T-helper 22 cell (primary cell): ENCODE data around the gene BCL2L14.
"Not testable (repeated sequence)": the region's sequence is repeated elsewhere in the genome, so short reads cannot be mapped to it uniquely, and the experiment has no call there.

Source experiments
- DNase-seq: peaks from one replicate; pipeline ENCODE4 v3.0.0-alpha.2; 2020; ENCODE audit warnings: low read depth

BCL2L14 gene

DNA sequence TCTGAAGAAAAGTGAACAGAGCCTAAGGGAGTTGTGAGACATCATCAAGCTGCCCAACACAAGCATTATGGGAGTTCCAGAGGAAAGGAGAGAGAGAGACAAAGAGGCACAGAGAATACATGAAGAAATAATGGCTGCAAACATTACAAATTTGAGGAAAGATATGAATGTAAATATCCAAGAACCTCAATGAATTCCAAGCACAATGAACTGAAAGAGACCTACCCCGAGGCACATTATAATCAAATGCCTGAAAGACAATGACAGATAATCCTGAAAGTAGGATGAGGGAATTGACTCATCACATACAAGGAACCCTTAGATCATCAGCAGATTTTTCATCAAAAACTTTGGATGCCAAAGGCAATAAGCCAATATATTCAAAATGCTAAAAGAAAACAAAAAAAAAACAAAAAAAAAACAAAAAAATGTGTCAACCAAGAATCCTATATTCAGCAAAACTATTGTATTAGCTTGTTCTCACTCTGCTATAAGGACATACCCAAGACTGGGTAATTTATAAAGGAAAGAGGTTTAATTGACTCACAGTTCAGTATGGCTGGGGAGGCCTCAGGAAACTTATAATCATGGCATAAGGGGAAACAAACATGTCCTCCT lies 37.8 kb downstream of the BCL2L14 start:
- no peak for DNase-seq

GRCh38 chr12:12110923-12111555 lies 40.3 kb downstream of the BCL2L14 start:
- not testable (repeated sequence) for DNase-seq

- DNase-seq, result no peak
These were observed 44.8 kb downstream of the BCL2L14 start for GRCh38 chr12:12115514-12115913.

DNA sequence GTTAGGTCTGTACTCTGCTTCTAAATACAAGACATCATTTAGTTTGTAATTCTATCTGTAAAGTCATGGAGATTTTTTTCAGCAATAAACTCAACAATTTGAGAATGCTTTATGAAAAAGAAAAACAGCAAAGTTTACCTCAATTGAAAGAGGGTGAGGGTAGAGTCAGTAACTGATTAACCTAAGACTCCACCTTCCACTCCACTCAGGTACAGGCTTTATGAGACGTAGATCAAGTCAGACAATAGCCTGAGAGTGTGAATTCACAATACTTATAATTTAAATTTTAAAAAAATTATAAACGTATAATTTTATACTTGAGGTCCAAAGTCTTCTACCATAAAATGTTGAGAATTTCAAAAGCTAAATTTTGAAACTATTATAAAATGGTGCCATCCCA lies 45.9 kb downstream of the BCL2L14 start:
- DNase-seq, result no peak

GRCh38 chr12:12121061-12121460 lies 50.3 kb downstream of the BCL2L14 start:
- no peak for DNase-seq

GRCh38 chr12:12123036-12123604 lies 52.4 kb downstream of the BCL2L14 start:
- DNase-seq, result no peak

DNA sequence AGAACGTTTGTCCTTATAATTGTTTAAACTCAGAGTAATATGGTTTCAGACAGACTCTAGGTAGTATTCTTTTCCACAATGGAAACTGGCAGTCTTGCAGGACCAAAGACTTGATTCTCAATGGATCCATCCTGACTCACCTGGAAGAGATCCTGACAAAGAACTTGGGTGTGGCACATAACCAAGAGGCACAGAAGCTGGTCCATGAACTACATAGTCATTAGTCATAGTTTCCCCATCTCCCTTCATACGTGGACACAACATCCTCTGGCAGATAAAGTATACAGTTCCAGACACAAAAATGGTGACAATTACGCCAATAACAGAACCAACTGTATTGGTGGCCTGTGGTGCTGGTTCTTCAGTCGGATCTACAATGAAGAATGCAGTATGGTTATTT lies 55.8 kb downstream of the BCL2L14 start:
- DNase-seq, result no peak

- no peak for DNase-seq
These were observed 56.6 kb downstream of the BCL2L14 start for GRCh38 chr12:12127304-12127703.

DNA sequence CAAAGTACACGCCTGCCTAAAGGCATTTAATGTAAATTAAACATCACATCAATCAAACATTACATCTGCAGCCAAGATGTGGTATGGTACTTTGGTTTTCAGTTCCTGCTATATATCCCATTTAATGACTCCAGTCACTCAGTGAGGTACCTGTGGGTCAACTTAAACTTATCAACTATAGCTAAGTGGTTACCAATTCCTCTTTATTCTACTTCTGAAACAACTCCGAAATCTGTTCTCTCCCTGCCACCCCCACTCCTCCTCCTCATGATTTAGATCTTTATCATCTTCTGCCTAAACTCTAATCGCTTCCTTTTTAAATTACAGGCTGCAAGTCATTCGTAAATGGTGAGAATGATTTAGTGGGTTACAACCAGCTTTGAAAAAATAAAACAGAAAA lies 57.9 kb downstream of the BCL2L14 start:
- no peak for DNase-seq

DNA sequence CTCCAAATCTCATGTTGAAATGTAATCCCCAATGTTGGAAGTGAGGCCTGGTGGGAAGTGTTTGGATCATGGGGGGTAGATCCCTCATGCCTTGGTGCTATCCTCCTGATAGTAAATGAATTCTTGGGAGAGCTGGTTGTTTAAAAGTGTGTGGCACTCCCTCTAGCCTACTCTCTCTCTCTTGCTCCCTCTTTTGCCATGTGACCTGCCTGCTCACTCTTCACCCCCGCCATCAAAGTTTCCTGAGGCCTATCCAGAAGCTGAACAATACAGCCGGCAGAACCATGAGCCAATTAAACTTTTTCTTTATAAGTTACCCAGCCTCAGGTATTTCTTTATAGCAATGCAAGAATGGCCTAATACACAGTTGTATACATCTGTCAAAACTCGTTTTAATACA lies 62.5 kb downstream of the BCL2L14 start:
- no peak for DNase-seq

DNA sequence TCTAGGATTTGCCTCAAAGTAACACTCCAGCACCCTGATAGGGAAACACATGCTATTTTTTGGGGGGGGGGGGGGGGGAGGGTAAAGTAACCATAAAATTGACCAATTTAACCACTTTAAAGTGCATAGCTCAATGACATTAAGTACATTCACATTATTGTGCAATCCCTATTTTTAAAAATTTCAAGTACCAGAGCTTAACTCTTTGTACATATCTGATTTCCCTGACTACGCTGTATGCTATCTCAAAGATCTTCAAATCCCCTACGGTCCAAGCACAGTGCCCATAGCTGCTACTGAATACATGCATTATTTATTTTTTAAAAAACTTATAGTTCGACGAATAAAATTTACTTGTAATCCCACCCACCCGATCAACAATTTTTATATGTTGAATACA lies 63.0 kb downstream of the BCL2L14 start:
- DNase-seq, result no peak

DNA sequence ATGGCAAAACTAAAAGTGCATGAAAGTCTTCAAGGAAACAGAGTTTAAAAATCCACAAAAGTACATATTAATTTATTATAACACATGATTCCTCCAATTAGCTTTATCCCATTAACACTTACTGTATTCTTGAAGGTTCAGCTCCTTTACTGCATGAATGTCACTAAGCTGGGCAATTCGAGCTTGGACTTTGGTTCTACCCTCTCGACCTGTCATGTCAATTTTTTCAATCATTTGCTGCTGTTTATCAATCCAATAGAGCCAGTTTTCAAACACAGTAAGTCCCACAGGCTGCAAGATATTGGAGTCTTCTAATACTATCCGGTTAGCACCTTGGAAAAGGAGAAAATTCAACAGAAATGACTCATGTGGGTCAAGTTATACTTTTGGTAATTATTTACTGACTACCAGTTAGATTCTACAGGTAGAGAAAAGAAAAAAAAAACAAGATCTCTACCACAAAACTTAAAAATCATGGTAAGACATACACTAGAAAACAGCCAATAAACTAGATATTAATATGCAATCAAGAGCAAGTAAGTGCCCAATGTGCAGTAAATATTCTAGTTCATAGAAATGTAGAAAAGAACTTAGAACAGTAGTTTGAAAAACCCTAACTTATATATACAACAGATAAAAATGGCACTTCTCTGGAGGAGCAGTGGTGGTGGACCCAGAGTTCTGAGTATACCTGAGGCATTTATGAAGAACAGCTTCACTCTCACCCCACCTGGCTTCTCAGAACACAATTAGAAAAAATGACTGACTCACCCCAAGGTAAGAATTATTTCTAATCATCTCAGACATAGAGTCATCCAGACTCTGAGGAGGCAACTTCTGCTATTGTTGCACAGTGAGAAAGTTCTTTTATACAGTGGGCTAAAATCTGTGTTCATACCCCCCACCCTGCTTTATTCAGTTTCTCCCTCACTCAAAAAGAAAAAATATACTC lies 67.7 kb downstream of the BCL2L14 start:
- DNase-seq, result no peak

DNA sequence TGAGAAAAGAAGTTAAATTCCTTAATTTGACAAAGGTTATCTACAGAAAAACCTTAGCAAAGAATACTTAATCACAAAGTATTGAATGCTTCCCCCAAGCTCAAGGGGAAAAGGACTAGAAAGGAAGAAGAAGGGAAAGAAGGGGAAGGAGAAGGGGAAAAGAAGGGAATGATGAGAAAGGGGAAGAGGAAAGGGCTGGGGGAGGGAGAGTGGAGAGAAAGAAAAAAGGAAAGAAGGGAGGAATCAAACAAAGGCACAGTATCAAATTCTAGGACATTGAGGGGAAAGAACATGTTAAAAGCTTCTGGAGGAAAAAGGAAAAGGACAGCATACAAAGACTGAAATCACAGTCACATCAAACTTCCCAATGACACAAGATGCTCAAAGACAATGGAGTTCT lies 70.3 kb downstream of the BCL2L14 start:
- no peak for DNase-seq

DNA sequence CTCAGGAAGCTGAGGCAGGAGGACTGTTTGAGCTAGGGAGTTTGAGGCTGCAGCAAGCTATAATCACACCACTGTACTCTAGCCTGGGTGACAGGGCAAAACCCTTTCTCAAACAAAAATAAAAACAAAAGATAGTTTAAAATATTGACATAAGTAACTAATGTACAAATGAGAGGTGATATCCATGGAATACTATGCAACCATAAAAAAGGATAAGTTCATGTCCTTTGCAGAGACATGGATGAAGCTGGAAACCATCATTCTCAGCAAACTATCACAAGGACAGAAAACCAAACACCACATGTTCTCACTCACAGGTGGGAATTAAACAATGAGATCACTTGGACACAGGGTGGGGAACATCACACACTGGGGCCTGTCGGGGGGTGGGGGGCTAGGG lies 73.8 kb downstream of the BCL2L14 start:
- DNase-seq, result not testable (repeated sequence)

- no peak for DNase-seq
These were observed 76.4 kb downstream of the BCL2L14 start for GRCh38 chr12:12147111-12147510.
